AG04449 (cell line): Measurements from ENCODE around the gene LGALSL.

Experiments used
- CTCF ChIA-PET: fragments of 350-600 bp; formaldehyde crosslinking; extraction: SDS; loops from one replicate; lab custom pipeline; 2021; ENCODE audit warnings: antibody characterized with exemption; lab: Yijun Ruan, JAX
- POLR2A ChIA-PET: fragments of 400-600, 350-600 bp; formaldehyde crosslinking; extraction: SDS; loops from one replicate; lab custom pipeline; 2020; ENCODE audit warnings: antibody characterized with exemption, inconsistent platforms; lab: Yijun Ruan, JAX
- DNase-seq: peaks from one replicate; pipeline ENCODE4 v3.0.0-alpha.2; 2010; ENCODE audit warnings: low read depth, low spot score
- H3K4me3 ChIP-seq: 2 replicates; pipeline ENCODE4 v1.5.1; 2011; ENCODE audit warnings: low read depth, mild to moderate bottlenecking, control low read depth, low read length
- CTCF ChIP-seq: IDR thresholded peaks from one replicate; pipeline ENCODE4 v1.5.1; 2011; ENCODE audit warnings: mild to moderate bottlenecking, moderate library complexity, low read length, control low read depth, inconsistent platforms; ENCODE audit not compliant: insufficient read depth; ENCODE audit errors: missing control alignments

Gene LGALSL

DNA sequence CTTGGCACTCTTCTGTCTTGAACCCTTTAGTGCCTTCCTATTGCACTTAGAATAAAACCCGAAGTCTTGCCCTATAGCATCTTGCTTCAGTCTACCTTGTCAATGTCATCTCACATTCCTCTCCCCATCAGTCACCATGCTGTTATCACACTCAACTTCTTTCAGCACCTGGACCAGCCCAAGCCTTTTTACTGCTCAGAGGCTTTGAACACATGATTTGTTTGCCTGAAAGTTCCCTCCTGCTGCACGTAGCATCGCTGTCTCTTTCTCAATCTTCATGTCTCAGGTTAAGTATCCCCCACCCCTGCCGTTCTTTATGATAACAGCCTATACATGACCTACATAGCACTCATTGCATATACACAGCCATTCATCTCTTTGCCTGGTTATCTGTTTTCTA lies 41.3 kb upstream of the LGALSL start:
- no peak overlapping the region for H3K4me3 ChIP-seq
- POLR2A ChIA-PET: no interaction called here
- no peak for TF ChIP-seq CTCF
- CTCF ChIA-PET: no interaction called here
- no peak for DNase-seq

- DNase-seq: no peak
- POLR2A ChIA-PET: interaction anchor here (0.9 kb wide), 1 partner anchor 8 kb away, joined by 3 read pairs; no protein-coding TSS in a partner anchor
- TF ChIP-seq CTCF: no peak
- CTCF ChIA-PET: no interaction called here
- no peak overlapping the region for H3K4me3 ChIP-seq
These were observed 39.1 kb upstream of the LGALSL start for GRCh38 chr2:64414736-64415435.

- H3K4me3 ChIP-seq: no peak overlapping the region
- POLR2A ChIA-PET: no interaction called here
- no peak for DNase-seq
- no peak for TF ChIP-seq CTCF
- CTCF ChIA-PET: interaction anchor here (2.0 kb wide), 1 partner anchor 70 kb away, joined by 5 read pairs; no protein-coding TSS in a partner anchor
These were observed 36.3 kb upstream of the LGALSL start for GRCh38 chr2:64417624-64418023.

DNA sequence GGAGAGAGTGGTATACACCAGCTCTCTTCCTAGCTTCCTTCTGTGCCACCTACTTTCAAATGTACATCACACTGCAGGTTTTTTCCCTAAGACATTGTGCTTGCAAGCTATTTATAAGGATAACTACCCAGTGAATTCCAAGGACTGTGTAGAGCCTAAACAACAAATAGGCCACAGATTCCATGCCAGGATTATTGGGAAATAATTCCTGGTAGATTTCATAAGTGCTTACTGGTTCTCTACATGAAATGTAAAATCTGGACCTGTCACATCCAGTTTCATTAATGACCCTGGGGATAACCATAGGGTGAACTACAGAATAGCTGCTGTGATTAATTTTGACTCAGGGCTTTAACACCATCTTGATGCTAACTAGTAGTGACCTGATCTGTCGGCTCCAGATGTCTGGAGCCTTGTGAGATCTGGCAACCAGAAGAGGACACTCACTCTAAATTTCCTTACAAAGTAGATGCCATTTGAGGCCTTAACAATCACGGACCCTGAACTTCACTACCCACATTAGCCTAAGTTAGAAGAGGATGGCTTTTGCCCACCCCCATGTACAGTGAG lies 34.3 kb upstream of the LGALSL start:
- POLR2A ChIA-PET: no interaction called here
- CTCF ChIA-PET: interaction anchor here (1.2 kb wide), 1 partner anchor 68 kb away, joined by 4 read pairs; no protein-coding TSS in a partner anchor
- no peak for DNase-seq
- no peak for TF ChIP-seq CTCF
- no peak overlapping the region for H3K4me3 ChIP-seq

- no peak overlapping the region for H3K4me3 ChIP-seq
- TF ChIP-seq CTCF: no peak
- CTCF ChIA-PET: no interaction called here
- POLR2A ChIA-PET: no interaction called here
- no peak for DNase-seq
These were observed 33.3 kb upstream of the LGALSL start for GRCh38 chr2:64420677-64421076.

DNA sequence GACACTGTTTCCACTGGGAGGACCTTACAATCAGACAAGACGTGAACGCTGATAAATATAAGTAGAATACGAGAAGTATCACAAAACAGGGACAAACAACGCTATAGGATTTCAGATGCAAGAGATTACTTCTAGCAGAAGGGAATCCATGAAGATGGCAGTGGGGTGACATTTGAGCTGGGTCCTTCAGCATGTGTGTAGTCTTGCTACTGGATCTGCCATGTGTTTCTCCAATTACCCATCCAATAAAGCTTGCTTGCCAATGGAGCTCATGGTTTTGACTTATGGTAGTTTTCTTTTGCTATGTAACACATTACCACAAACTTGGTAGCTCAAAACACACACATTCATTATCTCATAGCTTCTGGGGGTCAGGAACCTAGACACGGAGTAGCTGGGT lies 32.8 kb upstream of the LGALSL start:
- POLR2A ChIA-PET: no interaction called here
- no peak overlapping the region for H3K4me3 ChIP-seq
- TF ChIP-seq CTCF: no peak
- CTCF ChIA-PET: interaction anchor here (2.8 kb wide), 1 partner anchor 66 kb away, joined by 9 read pairs; no protein-coding TSS in a partner anchor
- DNase-seq: no peak
